Measurements from ENCODE around the gene AK3.

DNA sequence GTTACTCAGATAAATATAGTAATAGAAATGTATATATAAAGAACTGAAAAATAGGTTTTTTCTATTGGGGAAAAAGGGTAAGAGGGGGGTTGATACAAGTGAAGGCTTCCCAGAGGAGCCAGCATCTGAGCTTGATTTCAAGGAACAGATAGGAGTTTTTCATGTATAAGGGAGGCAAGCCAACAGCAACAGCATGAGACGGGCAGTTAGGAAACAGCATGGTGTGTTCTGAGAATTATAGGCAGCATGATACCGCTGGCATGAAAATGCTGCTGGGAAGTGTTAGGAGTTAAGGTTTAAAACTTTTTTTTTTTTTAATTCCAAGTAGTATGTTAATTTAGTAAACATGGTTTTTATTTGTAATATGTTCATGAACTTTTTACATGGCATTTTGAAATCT, 52.0 kb downstream of the AK3 start:
- TF ChIP-seq, protein P1, sequence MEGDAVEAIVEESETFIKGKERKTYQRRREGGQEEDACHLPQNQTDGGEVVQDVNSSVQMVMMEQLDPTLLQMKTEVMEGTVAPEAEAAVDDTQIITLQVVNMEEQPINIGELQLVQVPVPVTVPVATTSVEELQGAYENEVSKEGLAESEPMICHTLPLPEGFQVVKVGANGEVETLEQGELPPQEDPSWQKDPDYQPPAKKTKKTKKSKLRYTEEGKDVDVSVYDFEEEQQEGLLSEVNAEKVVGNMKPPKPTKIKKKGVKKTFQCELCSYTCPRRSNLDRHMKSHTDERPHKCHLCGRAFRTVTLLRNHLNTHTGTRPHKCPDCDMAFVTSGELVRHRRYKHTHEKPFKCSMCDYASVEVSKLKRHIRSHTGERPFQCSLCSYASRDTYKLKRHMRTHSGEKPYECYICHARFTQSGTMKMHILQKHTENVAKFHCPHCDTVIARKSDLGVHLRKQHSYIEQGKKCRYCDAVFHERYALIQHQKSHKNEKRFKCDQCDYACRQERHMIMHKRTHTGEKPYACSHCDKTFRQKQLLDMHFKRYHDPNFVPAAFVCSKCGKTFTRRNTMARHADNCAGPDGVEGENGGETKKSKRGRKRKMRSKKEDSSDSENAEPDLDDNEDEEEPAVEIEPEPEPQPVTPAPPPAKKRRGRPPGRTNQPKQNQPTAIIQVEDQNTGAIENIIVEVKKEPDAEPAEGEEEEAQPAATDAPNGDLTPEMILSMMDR (IDR thresholded peaks at IDR 0.05; ENCODE audit: insufficient read depth, low read length, poor library complexity, severe bottlenecking) = no peak
- TF ChIP-seq EZH2phosphoT487 (conservative IDR thresholded peaks at IDR 0.05; ENCODE audit: low read length) = no peak
